Stimulated activated naive CD8-positive, alpha-beta T cell treated with anti-CD3 and anti-CD28 coated beads, Interleukin-15, amount 100 ng/mL, for 72 hours (primary cell): Measurements from ENCODE around the gene MAP3K2.

Experiments
- ATAC-seq: fragments of 150-1000 bp; cut with Tn5 transposase; 2 replicates; pipeline ENCODE4 v1.10.0; 2021; ENCODE audit warnings: mild to moderate bottlenecking, moderate library complexity
- DNase-seq, 2 donors: peaks; one replicate each; pipeline ENCODE4 v3.0.0; 2021 to 2022
- H3K27ac Mint-ChIP-seq, 2 donors: one replicate each; pipeline ENCODE4 v1.8.0; 2022; ENCODE audit warnings: mild to moderate bottlenecking in 2 of 2, mixed read lengths in 2 of 2, moderate library complexity in 2 of 2
- H3K27me3 Mint-ChIP-seq: one replicate; pipeline ENCODE4 v1.8.0; 2022; ENCODE audit warnings: mixed read lengths
- H3K4me1 Mint-ChIP-seq: one replicate; pipeline ENCODE4 v1.8.0; 2022; ENCODE audit warnings: mild to moderate bottlenecking, mixed read lengths
- H3K4me3 Mint-ChIP-seq, 2 donors: one replicate each; pipeline ENCODE4 v1.8.0; 2022; ENCODE audit warnings: mild to moderate bottlenecking in 2 of 2, mixed read lengths in 2 of 2, moderate library complexity in 1 of 2
- H3K9me3 Mint-ChIP-seq, 2 donors: one replicate each; pipeline ENCODE4 v1.8.0; 2022; ENCODE audit warnings: mixed read lengths in 2 of 2

The MAP3K2 gene

GRCh38 chr2:127280693-127281092 lies 107.1 kb downstream of the MAP3K2 start:
- Mint-ChIP-seq H3K27ac (peak overlapping the region in 1 of 2 donors; percentile 14), H3K27me3 (no peaks in the 10 kb centered on the region), H3K9me3 (peaks cover 8 to 13% of the 10 kb centered on the region in 2 donors), H3K4me1 (peaks cover 44% of the 10 kb centered on the region), H3K4me3 (no peak overlapping the region)
- ATAC-seq (no peak), DNase-seq (no peak)

GRCh38 chr2:127279781-127280180 lies 108.0 kb downstream of the MAP3K2 start:
- ATAC-seq, result no peak
- Mint-ChIP-seq H3K4me3 (no peak overlapping the region), H3K9me3 (peaks cover 8 to 13% of the 10 kb centered on the region in 2 donors), H3K27ac (peak overlapping the region in 1 of 2 donors; percentile 8), H3K27me3 (no peaks in the 10 kb centered on the region), H3K4me1 (peaks cover 49% of the 10 kb centered on the region)
- no peak for DNase-seq

GRCh38 chr2:127278959-127279358 lies 108.8 kb downstream of the MAP3K2 start:
- Mint-ChIP-seq H3K27ac (peak overlapping the region; percentile 20 to 36), H3K27me3 (no peaks in the 10 kb centered on the region), H3K9me3 (peaks cover 3 to 7% of the 10 kb centered on the region in 2 donors), H3K4me3 (no peak overlapping the region), H3K4me1 (peaks cover 41% of the 10 kb centered on the region)
- no peak for ATAC-seq
- DNase-seq, result no peak

GRCh38 chr2:127277028-127277427 lies 110.7 kb downstream of the MAP3K2 start:
- ATAC-seq (no peak), DNase-seq (no peak)
- Mint-ChIP-seq H3K9me3 (no peaks in the 10 kb centered on the region), H3K27me3 (no peaks in the 10 kb centered on the region), H3K27ac (peak overlapping the region; percentile 40 to 83), H3K4me3 (no peak overlapping the region), H3K4me1 (peaks cover 24% of the 10 kb centered on the region)

- no peak for ATAC-seq
- Mint-ChIP-seq H3K4me1 (peaks cover 18% of the 10 kb centered on the region), H3K27me3 (no peaks in the 10 kb centered on the region), H3K4me3 (no peak overlapping the region), H3K9me3 (no peaks in the 10 kb centered on the region), H3K27ac (no peak overlapping the region)
- DNase-seq, result no peak
Measured at GRCh38 chr2:127275789-127276188, 112.0 kb downstream of the MAP3K2 start.

GRCh38 chr2:127275356-127275755 lies 112.4 kb downstream of the MAP3K2 start:
- DNase-seq, result no peak
- no peaks in the 10 kb centered on the region for H3K27me3 Mint-ChIP-seq
- no peak overlapping the region for H3K27ac Mint-ChIP-seq
- ATAC-seq, result no peak
- no peaks in the 10 kb centered on the region for H3K9me3 Mint-ChIP-seq
- no peak overlapping the region for H3K4me3 Mint-ChIP-seq
- peaks cover 18% of the 10 kb centered on the region for H3K4me1 Mint-ChIP-seq

- H3K27me3 Mint-ChIP-seq, result no peaks in the 10 kb centered on the region
- H3K27ac Mint-ChIP-seq, result no peak overlapping the region
- no peak for ATAC-seq
- H3K9me3 Mint-ChIP-seq, result no peaks in the 10 kb centered on the region
- no peak for DNase-seq
- peaks cover 5% of the 10 kb centered on the region for H3K4me1 Mint-ChIP-seq
- no peak overlapping the region for H3K4me3 Mint-ChIP-seq
Measured at GRCh38 chr2:127270663-127271062, 117.1 kb downstream of the MAP3K2 start.

- Mint-ChIP-seq H3K27ac (no peak overlapping the region), H3K4me3 (no peak overlapping the region), H3K9me3 (no peaks in the 10 kb centered on the region), H3K27me3 (no peaks in the 10 kb centered on the region), H3K4me1 (no peaks in the 10 kb centered on the region)
- no peak for ATAC-seq
- DNase-seq, result no peak
Measured at GRCh38 chr2:127261804-127262406, 125.9 kb downstream of the MAP3K2 start.

- Mint-ChIP-seq H3K9me3 (no peaks in the 10 kb centered on the region), H3K27me3 (no peaks in the 10 kb centered on the region), H3K4me1 (peaks cover 6% of the 10 kb centered on the region), H3K4me3 (no peak overlapping the region), H3K27ac (peak overlapping the region; percentile 2 to 16)
- DNase-seq (no peak), ATAC-seq (no peak)
Measured at GRCh38 chr2:127259355-127259754, 128.4 kb downstream of the MAP3K2 start.

GRCh38 chr2:127256866-127257265 lies 130.9 kb downstream of the MAP3K2 start:
- H3K27me3 Mint-ChIP-seq, result no peaks in the 10 kb centered on the region
- no peak overlapping the region for H3K4me3 Mint-ChIP-seq
- no peak for ATAC-seq
- no peaks in the 10 kb centered on the region for H3K9me3 Mint-ChIP-seq
- H3K27ac Mint-ChIP-seq, result no peak overlapping the region
- H3K4me1 Mint-ChIP-seq, result peaks cover 6% of the 10 kb centered on the region
- DNase-seq, result no peak

GRCh38 chr2:127256381-127256780 lies 131.4 kb downstream of the MAP3K2 start:
- no peak overlapping the region for H3K27ac Mint-ChIP-seq
- no peak for ATAC-seq

GRCh38 chr2:127255721-127256120 lies 132.1 kb downstream of the MAP3K2 start:
- H3K9me3 Mint-ChIP-seq, result no peaks in the 10 kb centered on the region
- no peak overlapping the region for H3K4me3 Mint-ChIP-seq
- H3K27ac Mint-ChIP-seq, result peak overlapping the region in 1 of 2 donors; percentile 49

More at GRCh38 chr2:127256381-127256780, 131.4 kb downstream of the MAP3K2 start:
- Mint-ChIP-seq H3K9me3 (no peaks in the 10 kb centered on the region), H3K4me3 (no peak overlapping the region), H3K27me3 (no peaks in the 10 kb centered on the region), H3K4me1 (peaks cover 6% of the 10 kb centered on the region)
- DNase-seq, result no peak

GRCh38 chr2:127255146-127255545 lies 132.6 kb downstream of the MAP3K2 start:
- Mint-ChIP-seq H3K27me3 (no peaks in the 10 kb centered on the region), H3K4me3 (no peak overlapping the region), H3K4me1 (peaks cover 6% of the 10 kb centered on the region), H3K27ac (no peak overlapping the region), H3K9me3 (no peaks in the 10 kb centered on the region)
- DNase-seq, result no peak
- ATAC-seq, result no peak

More at GRCh38 chr2:127255721-127256120, 132.1 kb downstream of the MAP3K2 start:
- DNase-seq (no peak), ATAC-seq (no peak)
- Mint-ChIP-seq H3K4me1 (peaks cover 6% of the 10 kb centered on the region), H3K27me3 (no peaks in the 10 kb centered on the region)

GRCh38 chr2:127254386-127254981 lies 133.3 kb downstream of the MAP3K2 start:
- H3K27ac Mint-ChIP-seq, result no peak overlapping the region
- no peak overlapping the region for H3K4me3 Mint-ChIP-seq
- H3K9me3 Mint-ChIP-seq, result no peaks in the 10 kb centered on the region
- DNase-seq, result no peak
- peaks cover 6% of the 10 kb centered on the region for H3K4me1 Mint-ChIP-seq
- ATAC-seq, result no peak
- no peaks in the 10 kb centered on the region for H3K27me3 Mint-ChIP-seq
